Inflammatory macrophage (primary cell): ENCODE data around the gene HRC.
"Not testable (repeated sequence)": the region's sequence is repeated elsewhere in the genome, so short reads cannot be mapped to it uniquely, and the experiment has no call there.

Experiments used
- DNase-seq, 2 donors: peaks; one replicate each; pipeline ENCODE4 v3.0.0-alpha.2; 2020 to 2022

HRC gene

DNA sequence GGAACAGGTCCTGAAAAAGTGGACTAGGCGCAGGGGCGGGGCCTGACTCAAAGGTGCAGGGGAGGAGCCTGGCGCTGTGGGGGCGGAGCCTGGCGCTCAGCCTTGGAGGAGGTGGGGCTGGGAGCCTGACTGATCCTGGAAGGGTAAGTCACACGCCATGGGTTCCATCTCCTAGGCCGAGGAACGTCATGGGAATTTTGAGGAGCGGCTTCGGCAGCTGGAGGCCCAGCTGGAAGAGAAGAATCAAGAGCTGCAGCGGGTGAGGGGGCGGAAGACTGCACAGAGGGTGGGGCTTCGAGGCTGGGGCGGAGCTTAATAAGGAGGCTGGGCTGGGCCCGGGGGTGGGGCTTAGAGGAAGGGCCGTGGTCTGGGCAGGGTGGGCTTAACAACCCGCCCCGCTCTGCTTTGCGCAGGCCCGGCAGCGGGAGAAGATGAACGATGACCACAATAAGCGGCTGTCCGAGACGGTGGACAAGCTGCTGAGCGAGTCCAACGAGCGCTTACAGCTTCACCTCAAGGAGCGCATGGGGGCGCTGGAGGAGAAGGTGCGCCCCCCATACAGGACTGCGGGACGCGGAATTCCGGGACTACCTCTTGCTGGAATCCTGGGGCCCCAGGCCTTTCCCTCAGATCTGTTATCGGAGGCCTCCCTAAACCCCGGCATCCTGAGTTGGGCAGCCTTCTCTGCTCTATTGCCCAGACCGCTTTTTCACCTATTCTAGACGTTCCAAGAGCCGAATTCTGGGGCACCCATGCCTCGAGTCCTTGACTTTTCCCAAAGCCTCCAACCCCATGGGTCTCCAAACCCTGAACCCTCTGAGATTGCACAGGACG, 21.4 kb downstream of the HRC start:
- DNase-seq = peak; percentile 13 to 26

GRCh38 chr19:49132974-49133609, 22.1 kb downstream of the HRC start:
- DNase-seq = no peak

- DNase-seq = no peak
Measured at GRCh38 chr19:49130325-49130724, 24.9 kb downstream of the HRC start.

- no peak for DNase-seq
Measured at GRCh38 chr19:49129238-49129583, 26.0 kb downstream of the HRC start.

- no peak for DNase-seq
Measured at GRCh38 chr19:49128545-49129237, 26.5 kb downstream of the HRC start.

GRCh38 chr19:49127674-49128544, 27.3 kb downstream of the HRC start:
- peak; percentile 96 to 97 for DNase-seq

DNA sequence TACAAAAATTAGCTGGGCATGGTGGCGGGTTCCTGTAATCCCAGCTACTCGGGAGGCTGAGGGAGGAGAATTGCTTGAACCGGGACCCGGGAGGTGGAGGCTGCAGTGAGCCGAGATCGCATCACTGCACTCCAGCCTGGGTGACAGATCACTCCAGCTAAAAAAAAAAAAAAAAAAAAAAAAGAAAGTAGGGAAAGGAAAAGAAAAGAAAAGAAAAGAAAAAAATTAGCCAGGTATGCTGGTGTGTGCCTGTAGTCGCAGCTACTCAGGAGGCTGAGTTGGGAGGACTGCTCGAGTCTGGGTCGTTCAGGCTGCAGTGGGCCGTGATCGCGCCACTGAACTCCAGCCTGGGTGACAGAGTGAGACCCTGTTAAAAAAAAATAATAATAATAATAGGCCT, 28.0 kb downstream of the HRC start:
- DNase-seq = not testable (repeated sequence)

DNA sequence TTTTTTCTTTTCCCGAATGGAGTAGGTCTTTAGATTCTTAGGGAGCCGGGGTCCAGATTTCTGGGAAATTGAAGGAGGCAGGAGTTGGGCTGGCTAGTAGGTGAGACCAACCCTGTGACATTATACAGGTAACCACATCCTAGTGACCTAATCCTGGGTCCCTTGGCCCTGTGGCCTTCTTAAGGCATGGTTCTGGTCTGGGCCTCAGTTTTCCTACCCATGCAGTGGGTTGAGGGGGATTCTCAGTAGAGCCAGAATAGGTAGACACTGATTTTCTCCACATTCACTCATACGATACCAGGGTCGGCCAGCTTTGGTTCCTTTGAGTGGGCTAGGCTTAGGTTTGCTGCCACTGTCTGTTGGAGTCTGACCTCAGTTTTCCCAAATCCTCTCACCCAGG, 28.6 kb downstream of the HRC start:
- no peak for DNase-seq

DNA sequence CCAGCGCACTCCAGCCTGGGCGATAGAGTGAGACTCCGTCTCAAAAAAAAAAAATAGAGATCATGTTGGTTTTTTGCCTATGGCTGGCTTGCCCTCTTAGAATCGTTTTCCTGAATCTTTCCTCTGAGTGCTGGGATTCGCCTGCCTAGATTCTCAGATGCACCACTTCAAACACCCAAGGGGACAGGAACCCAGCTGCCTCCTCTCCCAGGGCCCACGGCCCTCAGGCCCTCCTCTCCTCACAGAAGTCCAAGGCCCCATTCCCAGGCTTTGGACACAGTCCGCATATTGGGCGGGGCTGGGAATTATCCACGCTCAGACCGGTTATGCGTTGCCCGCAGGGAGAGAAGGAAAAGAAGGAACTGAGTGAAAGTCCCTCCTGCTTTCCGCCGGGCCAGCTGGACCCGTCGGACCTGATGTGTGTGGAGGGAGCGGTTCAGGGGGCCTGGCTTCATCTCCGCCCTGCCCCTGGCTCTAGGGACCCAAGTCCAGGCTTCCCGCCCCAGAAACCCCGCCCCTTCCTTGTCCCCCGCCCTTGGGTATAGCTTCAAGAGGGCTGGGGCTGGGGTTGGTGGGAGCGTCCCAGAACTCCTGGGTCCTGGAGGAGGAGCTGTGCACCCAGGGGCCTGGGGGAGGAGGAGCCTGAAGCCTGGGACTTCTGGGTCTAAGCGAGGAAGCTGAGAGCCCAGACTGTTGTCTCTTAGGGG, 30.0 kb downstream of the HRC start:
- no peak for DNase-seq

DNA sequence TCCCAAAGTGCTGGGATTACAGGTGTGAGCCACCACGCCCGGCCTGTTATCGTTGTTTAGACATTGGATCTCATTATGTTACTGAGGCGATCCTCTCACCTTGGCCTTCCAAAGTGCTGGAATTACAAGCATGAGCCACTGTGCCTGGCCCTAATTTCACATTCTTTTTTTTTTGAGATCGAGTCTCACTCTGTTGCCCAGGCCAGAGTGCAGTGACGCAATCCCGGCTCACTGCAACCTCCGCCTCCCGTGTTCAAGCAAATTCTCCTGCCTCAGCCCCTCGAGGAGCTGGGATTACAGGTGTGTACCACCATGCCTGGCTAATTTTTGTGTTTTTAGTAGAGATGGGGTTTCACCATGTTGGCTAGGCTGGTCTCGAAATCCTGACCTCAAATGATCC, 31.9 kb downstream of the HRC start:
- not testable (repeated sequence) for DNase-seq

- DNase-seq = not testable (repeated sequence)
Measured at GRCh38 chr19:49121841-49122240, 33.4 kb downstream of the HRC start.

- DNase-seq = no peak
Measured at GRCh38 chr19:49120868-49121267, 34.3 kb downstream of the HRC start.

GRCh38 chr19:49120325-49120683, 34.9 kb downstream of the HRC start:
- DNase-seq = no peak

- peak; percentile 33 to 64 for DNase-seq
Measured at GRCh38 chr19:49119411-49120324, 35.5 kb downstream of the HRC start, which contains the start of gene PPFIA3. Gene PPFIA3 (plus strand): TSS chr19:49119544. CDS start chr19:49127874, 8,330 bp downstream.

DNA sequence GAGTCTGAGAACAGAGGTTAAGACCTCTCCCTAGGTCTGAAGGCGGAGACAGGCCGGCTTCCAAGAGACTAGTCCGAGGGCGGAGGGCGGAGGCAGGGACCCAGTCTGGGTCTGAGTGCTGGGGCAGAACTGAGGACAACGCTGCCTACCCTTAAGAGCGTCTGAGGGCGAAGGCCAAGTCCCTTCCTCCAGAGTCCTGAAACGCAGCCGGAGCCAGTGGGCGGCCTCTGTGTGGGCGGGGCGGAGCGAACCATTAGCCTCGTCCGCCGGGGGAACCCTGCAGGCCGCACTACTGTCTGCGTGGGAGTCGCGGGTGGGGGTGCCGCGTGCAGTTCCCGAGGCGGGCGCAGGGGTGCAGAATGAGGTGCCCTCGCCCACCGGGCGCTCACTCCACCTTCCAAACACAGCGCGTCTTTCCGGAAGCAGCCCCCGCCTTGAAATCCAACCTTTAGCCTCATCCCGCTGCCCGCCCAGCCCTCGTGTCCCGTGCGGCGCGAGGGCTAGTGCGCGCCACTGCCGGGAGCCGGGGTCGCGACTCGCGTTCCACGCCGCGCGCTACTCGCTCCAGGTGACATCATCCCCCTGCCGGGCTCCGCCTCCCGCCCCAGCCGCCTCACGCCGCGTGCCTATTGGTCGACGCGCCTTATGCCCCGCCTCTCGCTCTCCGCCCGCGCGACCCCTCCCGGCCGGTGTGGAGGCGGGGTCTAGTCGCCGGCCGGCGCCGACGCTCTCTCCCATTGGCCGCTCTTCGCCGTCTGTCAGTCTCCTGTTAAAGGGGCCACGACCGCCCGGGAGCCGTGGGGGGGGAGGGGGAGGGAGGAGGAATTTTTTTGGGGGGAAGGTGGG, 36.4 kb downstream of the HRC start, which contains the start of gene C19orf73:
TSS of gene C19orf73 (minus strand) at position 579 of the 846 bp plus-strand sequence. CDS start at position 458, 121 bp downstream.
- DNase-seq = peak; percentile 96 to 97

DNA sequence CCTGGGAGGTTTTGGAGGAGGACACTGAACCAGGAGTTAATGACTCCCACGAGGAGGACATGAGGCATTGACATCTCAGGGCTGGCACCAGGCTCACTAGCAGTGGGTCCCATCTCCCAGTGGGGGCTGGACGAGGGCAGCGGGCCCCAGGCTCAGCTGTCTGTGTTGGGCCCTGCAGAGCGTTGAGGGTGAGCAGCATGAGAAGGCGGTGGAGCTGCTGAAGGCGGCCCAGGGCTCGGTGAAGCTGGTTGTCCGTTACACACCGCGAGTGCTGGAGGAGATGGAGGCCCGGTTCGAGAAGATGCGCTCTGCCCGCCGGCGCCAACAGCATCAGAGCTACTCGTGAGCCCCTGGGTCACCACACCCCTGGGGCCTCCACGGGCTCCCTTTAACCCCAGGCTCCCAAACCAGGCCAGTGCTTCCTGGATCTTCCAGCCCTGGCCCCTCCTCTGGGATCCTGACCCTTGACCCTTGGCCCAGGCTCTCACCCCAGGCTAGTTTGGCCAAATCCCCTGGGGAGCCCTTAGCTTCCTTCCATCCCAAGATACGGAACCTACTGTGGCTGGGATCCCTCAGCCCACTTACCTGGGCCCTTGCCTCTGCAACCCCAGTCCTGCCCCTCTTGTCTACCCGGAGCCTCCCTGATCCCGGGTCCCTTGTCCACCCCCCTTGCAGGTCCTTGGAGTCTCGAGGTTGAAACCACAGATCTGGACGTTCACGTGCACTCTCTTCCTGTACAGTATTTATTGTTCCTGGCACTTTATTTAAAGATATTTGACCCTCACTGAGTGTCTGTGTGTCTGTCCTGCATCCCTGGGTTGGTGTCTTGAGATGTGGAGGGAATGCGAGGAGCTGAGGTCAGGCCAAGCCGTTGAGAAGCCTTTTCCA, 37.3 kb downstream of the HRC start:
- DNase-seq = peak; percentile 6 to 7

DNA sequence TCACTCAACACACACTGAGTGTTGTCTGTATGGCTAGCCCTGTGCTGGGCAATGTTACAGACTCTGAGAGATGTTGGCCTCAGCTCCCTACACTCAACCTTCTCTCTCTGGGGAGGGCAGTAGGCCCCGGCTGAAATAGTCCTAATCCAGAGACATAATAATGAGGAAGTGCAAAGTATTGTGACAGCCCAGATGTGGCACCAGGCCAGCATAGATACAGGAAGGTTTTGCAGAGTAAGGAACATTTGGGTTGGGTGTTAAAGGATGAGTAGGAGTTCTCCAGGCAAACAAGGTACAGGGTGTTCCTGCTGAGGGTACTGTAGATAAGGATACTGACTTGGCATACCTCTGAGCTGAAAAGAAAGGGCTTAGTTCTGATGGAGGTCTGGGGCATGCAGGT, 38.7 kb downstream of the HRC start:
- DNase-seq = peak; percentile 83 to 86

GRCh38 chr19:49114630-49115363, 40.4 kb downstream of the HRC start:
- peak; percentile 56 to 60 for DNase-seq
